GM20000 (cell line): ENCODE data around the gene CCDC92B.

Source experiments
- DNase-seq: peaks from one replicate; pipeline ENCODE4 v3.0.0; 2012; ENCODE audit warnings: low spot score
- TF ChIP-seq, protein P1 (sequence below): IDR thresholded peaks from 2 replicates; pipeline ENCODE4 v1.5.1; 2012; ENCODE audit warnings: mild to moderate bottlenecking, control low read depth; ENCODE audit errors: extremely low read depth, missing control alignments

The CCDC92B gene

GRCh38 chr17:2777242-2777867, 27.9 kb upstream of the CCDC92B start:
- TF ChIP-seq, protein P1, sequence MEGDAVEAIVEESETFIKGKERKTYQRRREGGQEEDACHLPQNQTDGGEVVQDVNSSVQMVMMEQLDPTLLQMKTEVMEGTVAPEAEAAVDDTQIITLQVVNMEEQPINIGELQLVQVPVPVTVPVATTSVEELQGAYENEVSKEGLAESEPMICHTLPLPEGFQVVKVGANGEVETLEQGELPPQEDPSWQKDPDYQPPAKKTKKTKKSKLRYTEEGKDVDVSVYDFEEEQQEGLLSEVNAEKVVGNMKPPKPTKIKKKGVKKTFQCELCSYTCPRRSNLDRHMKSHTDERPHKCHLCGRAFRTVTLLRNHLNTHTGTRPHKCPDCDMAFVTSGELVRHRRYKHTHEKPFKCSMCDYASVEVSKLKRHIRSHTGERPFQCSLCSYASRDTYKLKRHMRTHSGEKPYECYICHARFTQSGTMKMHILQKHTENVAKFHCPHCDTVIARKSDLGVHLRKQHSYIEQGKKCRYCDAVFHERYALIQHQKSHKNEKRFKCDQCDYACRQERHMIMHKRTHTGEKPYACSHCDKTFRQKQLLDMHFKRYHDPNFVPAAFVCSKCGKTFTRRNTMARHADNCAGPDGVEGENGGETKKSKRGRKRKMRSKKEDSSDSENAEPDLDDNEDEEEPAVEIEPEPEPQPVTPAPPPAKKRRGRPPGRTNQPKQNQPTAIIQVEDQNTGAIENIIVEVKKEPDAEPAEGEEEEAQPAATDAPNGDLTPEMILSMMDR = no peak
- no peak for DNase-seq

- TF ChIP-seq, protein P1 = no peak
- DNase-seq = no peak
Measured at GRCh38 chr17:2776589-2777241, 27.3 kb upstream of the CCDC92B start.

GRCh38 chr17:2775206-2775605, 25.8 kb upstream of the CCDC92B start:
- no peak for DNase-seq

DNA sequence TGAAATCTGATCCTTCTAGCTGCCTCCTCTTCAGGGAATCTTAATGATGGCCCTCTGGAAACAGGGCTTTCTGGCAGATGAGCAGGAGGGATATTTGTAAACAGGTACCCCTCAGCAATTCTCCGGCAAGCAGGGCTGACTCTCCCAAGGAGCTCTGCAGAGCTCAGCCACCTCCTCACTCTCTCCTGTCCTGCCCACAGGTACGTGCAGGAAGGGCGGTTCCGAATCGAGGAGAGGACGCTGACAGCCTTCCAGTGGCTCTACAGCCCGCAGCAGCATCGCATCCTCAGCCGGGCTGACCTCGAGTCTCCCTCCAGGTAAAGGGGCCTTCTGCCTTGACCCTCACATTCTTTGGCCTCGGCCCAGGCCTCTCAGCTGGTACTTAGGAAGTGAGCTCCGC, 20.7 kb upstream of the CCDC92B start:
- TF ChIP-seq, protein P1 = no peak
- no peak for DNase-seq

More at GRCh38 chr17:2775206-2775605, 25.8 kb upstream of the CCDC92B start:
- TF ChIP-seq, protein P1 = no peak

DNA sequence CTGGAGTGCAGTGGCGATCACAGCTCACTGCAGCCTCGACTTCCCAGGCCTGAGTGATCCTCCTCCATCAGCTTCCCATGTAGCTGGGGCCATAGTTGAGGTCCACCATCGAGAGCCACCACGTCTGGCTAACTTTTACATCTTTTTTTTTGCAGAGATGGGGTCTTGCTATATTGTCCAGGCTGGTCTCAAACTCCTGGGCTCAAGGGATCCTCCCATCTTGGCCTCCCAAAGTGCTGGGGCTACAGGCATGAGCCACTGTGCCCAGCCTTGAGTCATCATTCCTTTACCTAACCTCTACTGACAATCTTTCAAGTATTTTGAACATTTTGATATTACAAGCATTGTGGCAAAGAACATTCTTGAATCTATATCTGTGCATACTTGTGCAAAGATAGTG, 9.4 kb upstream of the CCDC92B start:
- no peak for DNase-seq
- TF ChIP-seq, protein P1 = no peak

GRCh38 chr17:2755891-2756724, 6.7 kb upstream of the CCDC92B start:
- TF ChIP-seq, protein P1 = no peak
- DNase-seq = no peak

DNA sequence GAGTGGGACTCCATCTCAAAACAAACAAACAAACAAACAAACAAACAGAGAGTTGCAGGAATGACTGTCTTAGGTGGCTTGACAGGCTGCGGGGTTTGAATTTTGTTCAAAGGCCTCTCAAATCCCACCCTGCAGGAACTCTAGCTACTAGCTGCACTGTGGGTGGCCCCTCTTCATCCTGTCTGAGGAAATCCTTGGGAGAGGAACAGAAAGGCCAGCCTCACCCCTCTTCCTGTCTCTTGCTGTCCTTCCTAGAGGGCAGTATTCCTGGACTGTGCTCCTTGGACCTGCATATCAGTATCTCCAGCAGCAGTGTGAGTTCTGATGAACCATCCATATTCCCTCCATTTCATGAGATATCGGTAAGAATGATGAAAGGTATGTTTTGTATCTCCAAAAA, 2.0 kb upstream of the CCDC92B start:
- TF ChIP-seq, protein P1 = no peak
- DNase-seq = no peak
